Small intestine (tissue), 7 donors: Measurements from ENCODE around the gene PDK1. TPM values are rescaled to one million over a fixed set of nuclear protein-coding genes. Genes with fewer than 3 reads are reported as not detected.

Experiments
- DNase-seq, 2 donors: peaks; one replicate each; pipeline versions ENCODE4 v3.0.0 to v3.0.0-alpha.2; 2013
- FAIRE-seq: peaks from 2 replicates; lab custom pipeline; 2012; peaks lifted over from hg19 to GRCh38; lab: Jason Lieb, UNC
- H3K27ac ChIP-seq, 3 donors: one replicate each; pipeline ENCODE4 v1.5.1; 2013; ENCODE audit warnings: low read length in 2 of 3, mild to moderate bottlenecking in 2 of 3, control low read depth in 1 of 3, inconsistent platforms in 1 of 3, low read depth in 1 of 3, moderate library complexity in 1 of 3
- H3K27me3 ChIP-seq, 3 donors: one replicate each; pipeline ENCODE4 v1.6.1; 2013; ENCODE audit warnings: low read length in 3 of 3, inconsistent platforms in 1 of 3; ENCODE audit not compliant: control insufficient read depth in 3 of 3, insufficient read depth in 3 of 3
- H3K36me3 ChIP-seq, 3 donors: one replicate each; pipeline ENCODE4 v1.6.1; 2013; ENCODE audit warnings: low read length in 3 of 3, inconsistent platforms in 1 of 3, low read depth in 1 of 3, mild to moderate bottlenecking in 1 of 3, moderate library complexity in 1 of 3; ENCODE audit not compliant: control insufficient read depth in 3 of 3, insufficient read depth in 2 of 3
- H3K4me1 ChIP-seq, 3 donors: one replicate each; pipeline ENCODE4 v1.6.1; 2013; ENCODE audit warnings: low read length in 2 of 3, inconsistent platforms in 1 of 3, low read depth in 1 of 3, mild to moderate bottlenecking in 1 of 3, moderate library complexity in 1 of 3; ENCODE audit not compliant: control insufficient read depth in 3 of 3, insufficient read depth in 2 of 3
- H3K4me3 ChIP-seq, 3 donors: one replicate each; pipeline ENCODE4 v1.5.1; 2013; ENCODE audit warnings: low read length in 3 of 3, control low read depth in 1 of 3, inconsistent platforms in 1 of 3, low read depth in 1 of 3, mild to moderate bottlenecking in 1 of 3, moderate library complexity in 1 of 3
- H3K9me3 ChIP-seq, 2 donors: one replicate each; pipeline ENCODE4 v1.6.1; 2013; ENCODE audit warnings: low read depth in 1 of 2, low read length in 1 of 2; ENCODE audit not compliant: control insufficient read depth in 2 of 2, insufficient read depth in 1 of 2
- WGBS, 3 donors: extraction: QIAGEN DNeasy Blood & Tissue Kit; methylation state at CpG; one replicate each; pipeline ENCODE4 v1.1.7; 2013; 5-methylcytosine and 5-hydroxymethylcytosine counted together
- polyA plus RNA-seq, 4 donors: library from polyadenylated mRNA; stranded (reverse) in 3 of 4; unstranded in 1 of 4; fragments of 200-250 nt in 3 of 4; fragments of 120-200 nt in 1 of 4; gene quantifications; one replicate each; pipeline versions ENCODE4 v1.2.1 to v1.2.3, GENCODE V29; 2013
- donor health status: healthy with polysubstance abuse.
- donor health status: control.
- donor health status: control.
- donor health status: Bipolar disorder and iron deficiency.
- donor health status: healthy.

The PDK1 gene
- polyA plus RNA-seq, 4 donors: 2.7 to 13.1 (median 4.8) TPM

- WGBS, 3 donors: 68 to 75% (median 74%) methylated on average over 2 of the region's 2 CpGs
Measured at GRCh38 chr2:172639823-172640222, 83.9 kb downstream of the PDK1 start.

GRCh38 chr2:172640389-172640788, 84.5 kb downstream of the PDK1 start:
- H3K27me3 ChIP-seq: no peaks in the 10 kb centered on the region
- FAIRE-seq (no peak), DNase-seq (no peak)
- no peak overlapping the region for H3K4me3 ChIP-seq
- H3K27ac ChIP-seq: no peak overlapping the region
- no peaks in the 10 kb centered on the region for H3K36me3 ChIP-seq
- H3K4me1 ChIP-seq: no peaks in the 10 kb centered on the region
- no peaks in the 10 kb centered on the region for H3K9me3 ChIP-seq

More at GRCh38 chr2:172639823-172640222, 83.9 kb downstream of the PDK1 start:
- Histone ChIP-seq H3K36me3 (no peaks in the 10 kb centered on the region), H3K4me3 (no peak overlapping the region), H3K27ac (no peak overlapping the region), H3K4me1 (no peaks in the 10 kb centered on the region), H3K9me3 (no peaks in the 10 kb centered on the region), H3K27me3 (no peaks in the 10 kb centered on the region)
- DNase-seq (no peak), FAIRE-seq (no peak)

- no peak overlapping the region for H3K4me3 ChIP-seq
- H3K27me3 ChIP-seq: no peaks in the 10 kb centered on the region
- no peaks in the 10 kb centered on the region for H3K36me3 ChIP-seq
- FAIRE-seq (no peak), DNase-seq (no peak)
- 61 to 80% (median 75%) methylated on average over 6 of the region's 6 CpGs for WGBS, 3 donors
- no peaks in the 10 kb centered on the region for H3K4me1 ChIP-seq
- no peaks in the 10 kb centered on the region for H3K9me3 ChIP-seq
- no peak overlapping the region for H3K27ac ChIP-seq
Measured at GRCh38 chr2:172642301-172643020, 86.6 kb downstream of the PDK1 start.

- no peaks in the 10 kb centered on the region for H3K36me3 ChIP-seq
- DNase-seq: no peak
- no peak overlapping the region for H3K27ac ChIP-seq
- no peaks in the 10 kb centered on the region for H3K27me3 ChIP-seq
- no peak for FAIRE-seq
- no peak overlapping the region for H3K4me3 ChIP-seq
- no peaks in the 10 kb centered on the region for H3K9me3 ChIP-seq
- WGBS, 3 donors: 69 to 77% (median 73%) methylated on average over 6 of the region's 6 CpGs
- no peaks in the 10 kb centered on the region for H3K4me1 ChIP-seq
Measured at GRCh38 chr2:172643142-172643541, 87.3 kb downstream of the PDK1 start.

GRCh38 chr2:172647439-172647838, 91.5 kb downstream of the PDK1 start:
- H3K27ac ChIP-seq: no peak overlapping the region
- FAIRE-seq (no peak), DNase-seq (no peak)
- H3K36me3 ChIP-seq: no peaks in the 10 kb centered on the region
- WGBS, 3 donors: 81 to 94% (median 87%) methylated on average over 1 of the region's 1 CpG
- H3K4me1 ChIP-seq: no peaks in the 10 kb centered on the region
- H3K9me3 ChIP-seq: no peaks in the 10 kb centered on the region
- no peaks in the 10 kb centered on the region for H3K27me3 ChIP-seq
- H3K4me3 ChIP-seq: no peak overlapping the region

DNA sequence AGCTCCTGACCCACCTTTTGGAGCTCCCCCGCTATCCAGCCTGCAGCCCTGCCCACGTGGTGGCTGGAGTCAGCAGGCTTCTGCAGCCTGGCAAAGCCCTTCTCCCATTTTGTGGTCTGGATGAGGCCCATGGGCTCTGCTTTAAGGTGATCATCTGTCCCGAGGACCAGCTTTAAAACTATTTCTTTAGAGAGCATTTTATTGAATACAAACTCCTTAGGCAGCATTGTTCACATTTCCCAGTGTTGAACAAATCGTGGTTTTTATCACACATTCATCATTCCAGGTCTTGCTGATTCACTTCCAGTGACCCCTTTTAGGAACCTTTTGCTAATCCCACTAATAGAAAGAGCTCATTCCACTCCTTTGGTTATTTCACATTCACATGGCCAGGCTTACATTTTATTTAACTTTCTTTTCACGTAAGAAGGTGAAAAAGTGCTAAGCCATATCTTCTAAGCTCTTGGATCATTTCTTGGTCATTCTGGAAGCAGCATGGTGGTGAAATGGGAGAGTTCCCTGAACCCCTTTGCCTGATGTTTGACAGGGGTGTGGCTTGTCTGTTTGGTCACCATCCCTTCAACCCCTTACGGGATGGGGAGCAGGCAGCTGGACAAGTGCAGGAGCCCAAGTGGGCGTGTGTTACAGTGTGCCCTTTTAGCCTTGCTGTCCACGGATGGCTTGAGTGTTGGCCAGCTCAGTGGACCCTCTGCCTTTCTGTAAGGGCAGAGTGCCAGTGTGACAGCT, 99.4 kb downstream of the PDK1 start:
- H3K9me3 ChIP-seq: peaks cover 1 to 14% of the 10 kb centered on the region in 2 donors
- no peaks in the 10 kb centered on the region for H3K4me1 ChIP-seq
- FAIRE-seq: no peak
- 66 to 77% (median 68%) methylated on average over 8 of the region's 8 CpGs for WGBS, 3 donors
- no peak for DNase-seq
- H3K36me3 ChIP-seq: no peaks in the 10 kb centered on the region
- H3K27me3 ChIP-seq: peaks cover 0 to 2% (median 0%) of the 10 kb centered on the region in 3 donors
- H3K27ac ChIP-seq: no peak overlapping the region
- no peak overlapping the region for H3K4me3 ChIP-seq

GRCh38 chr2:172655838-172656573, 100.1 kb downstream of the PDK1 start:
- H3K9me3 ChIP-seq: peaks cover 1 to 14% of the 10 kb centered on the region in 2 donors
- DNase-seq (no peak), FAIRE-seq (no peak)
- no peak overlapping the region for H3K4me3 ChIP-seq
- 66 to 82% (median 78%) methylated on average over 5 of the region's 5 CpGs for WGBS, 3 donors
- no peaks in the 10 kb centered on the region for H3K4me1 ChIP-seq
- no peaks in the 10 kb centered on the region for H3K36me3 ChIP-seq
- H3K27ac ChIP-seq: no peak overlapping the region
- peaks cover 0 to 2% (median 0%) of the 10 kb centered on the region in 3 donors for H3K27me3 ChIP-seq
